Mesodermal cell (in vitro differentiated cells): Measurements from ENCODE around the gene ITPRIP.

ENCODE experiments used
- H3K27ac ChIP-seq: 2 replicates; pipeline ENCODE4 v1.7.0; 2013; ENCODE audit warnings: mild to moderate bottlenecking, low read depth, low read length, moderate library complexity; ENCODE audit not compliant: severe bottlenecking
- H3K36me3 ChIP-seq: 2 replicates; pipeline ENCODE4 v1.7.1; 2013; ENCODE audit warnings: mild to moderate bottlenecking, low read length, moderate library complexity; ENCODE audit not compliant: control insufficient read depth, insufficient read depth
- H3K4me1 ChIP-seq: one replicate; pipeline ENCODE4 v1.7.1; 2013; ENCODE audit warnings: mild to moderate bottlenecking, low read length; ENCODE audit not compliant: insufficient read depth, control insufficient read depth, poor library complexity, severe bottlenecking
- H3K4me3 ChIP-seq: 2 replicates; pipeline ENCODE4 v1.7.0; 2013; ENCODE audit warnings: low read length, control low read depth, mild to moderate bottlenecking; ENCODE audit not compliant: insufficient read depth, poor library complexity, severe bottlenecking; ENCODE audit errors: extremely low read depth
- H3K9me3 ChIP-seq: 2 replicates; pipeline ENCODE4 v1.7.1; 2013; ENCODE audit warnings: mild to moderate bottlenecking, low read length, moderate library complexity; ENCODE audit not compliant: control insufficient read depth
- WGBS, 2 experiments: methylation state at CpG; one replicate each; pipeline ENCODE4 v1.1.5; 2013; ENCODE audit warnings: missing lambda C conversion rate in 2 of 2; ENCODE audit not compliant: insufficient coverage in 2 of 2; 5-methylcytosine and 5-hydroxymethylcytosine counted together

Gene ITPRIP

GRCh38 chr10:104342941-104343411, 4.7 kb upstream of the ITPRIP start:
- Histone ChIP-seq H3K4me1 (peaks cover 7% of the 10 kb centered on the region), H3K27ac (no peak overlapping the region), H3K4me3 (no peak overlapping the region), H3K9me3 (no peaks in the 10 kb centered on the region), H3K36me3 (no peaks in the 10 kb centered on the region)
- WGBS, 2 experiments: 58 to 80% methylated on average over 1 to 2 of the region's 3 CpGs

DNA sequence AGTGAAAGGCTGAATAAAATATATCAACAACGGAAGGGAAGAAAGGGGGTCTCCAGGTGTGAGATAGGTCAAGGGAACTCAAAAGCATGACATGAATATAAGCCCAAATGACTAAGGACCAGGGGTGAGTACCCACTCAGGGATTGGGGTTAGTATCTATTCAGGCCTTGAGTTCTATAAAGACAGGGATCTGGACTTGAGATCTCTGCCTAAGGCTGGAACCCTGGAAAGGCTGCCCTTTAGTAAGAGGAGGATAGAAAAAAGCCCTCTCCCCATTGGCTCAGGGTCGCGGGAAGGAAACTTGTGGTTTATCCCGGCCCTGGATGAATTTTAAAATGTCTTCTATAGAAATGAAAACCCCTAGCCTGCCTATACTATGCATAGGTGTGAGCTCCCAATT, 2.4 kb upstream of the ITPRIP start:
- Histone ChIP-seq H3K4me3 (no peak overlapping the region), H3K4me1 (peaks cover 11% of the 10 kb centered on the region), H3K36me3 (peaks cover 3% of the 10 kb centered on the region), H3K9me3 (no peaks in the 10 kb centered on the region), H3K27ac (no peak overlapping the region)
- 83 to 100% methylated on average over 1 to 4 of the region's 4 CpGs for WGBS, 2 experiments

- H3K4me1 ChIP-seq: peaks cover 15% of the 10 kb centered on the region
- H3K4me3 ChIP-seq: no peak overlapping the region
- 71 to 83% methylated on average over 3 of the region's 4 CpGs for WGBS, 2 experiments
- H3K9me3 ChIP-seq: no peaks in the 10 kb centered on the region
- H3K27ac ChIP-seq: no peak overlapping the region
- H3K36me3 ChIP-seq: peaks cover 8% of the 10 kb centered on the region
Measured at GRCh38 chr10:104340111-104340526, 1.9 kb upstream of the ITPRIP start.

DNA sequence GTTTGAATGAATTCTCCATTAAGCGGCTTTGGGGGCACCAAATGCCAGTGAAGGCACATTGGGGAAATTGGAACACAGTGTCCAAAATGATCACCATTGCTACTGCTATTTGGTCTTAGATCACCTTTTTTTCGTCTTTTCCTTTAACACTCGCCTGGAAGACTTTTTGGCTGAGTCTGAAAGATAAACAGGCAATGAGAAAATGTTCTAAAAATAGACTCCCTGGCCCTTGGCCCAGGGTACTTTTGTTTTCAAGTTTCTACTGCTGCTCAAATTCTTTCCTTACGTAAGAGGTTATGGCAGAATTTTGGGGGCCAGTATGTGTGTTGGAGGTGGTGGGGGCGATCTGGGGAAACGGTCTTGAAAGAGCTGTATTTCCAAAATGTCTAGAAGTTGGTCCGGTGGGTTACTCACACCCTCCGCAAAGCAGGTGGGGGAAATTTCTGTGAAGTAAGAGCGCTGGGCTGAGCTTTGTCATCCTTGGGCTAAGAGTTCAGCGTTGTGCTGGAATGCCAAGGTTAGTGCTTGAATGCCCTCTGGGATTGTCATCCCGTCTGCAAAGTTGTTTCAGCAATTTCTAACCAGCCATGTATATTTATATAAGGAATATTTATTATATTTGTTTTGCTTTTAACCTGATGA, 1.3 kb upstream of the ITPRIP start:
- Histone ChIP-seq H3K4me3 (peak overlapping the region; percentile 83), H3K9me3 (no peaks in the 10 kb centered on the region), H3K27ac (peak overlapping the region; percentile 94), H3K36me3 (peaks cover 11% of the 10 kb centered on the region), H3K4me1 (peaks cover 20% of the 10 kb centered on the region)
- 81 to 90% methylated on average over 3 to 7 of the region's 11 CpGs for WGBS, 2 experiments

- H3K4me1 ChIP-seq: peaks cover 39% of the 10 kb centered on the region
- peak overlapping the region; percentile 94 for H3K27ac ChIP-seq
- 1 to 2% methylated on average over 8 of the region's 23 CpGs for WGBS, 2 experiments
- H3K4me3 ChIP-seq: peak overlapping the region; percentile 83
- no peaks in the 10 kb centered on the region for H3K9me3 ChIP-seq
- H3K36me3 ChIP-seq: peaks cover 11% of the 10 kb centered on the region
Measured at GRCh38 chr10:104337521-104337984, 712 bp downstream of the ITPRIP start.

GRCh38 chr10:104336821-104337467, 1.3 kb downstream of the ITPRIP start:
- 2 to 5% methylated on average over 8 to 9 of the region's 12 CpGs for WGBS, 2 experiments

GRCh38 chr10:104334965-104335650, 3.2 kb downstream of the ITPRIP start:
- WGBS, 2 experiments: 95 to 97% methylated on average over 12 of the region's 13 CpGs
- peaks cover 11% of the 10 kb centered on the region for H3K36me3 ChIP-seq
- H3K9me3 ChIP-seq: no peaks in the 10 kb centered on the region
- H3K4me1 ChIP-seq: peaks cover 61% of the 10 kb centered on the region
- no peak overlapping the region for H3K4me3 ChIP-seq
- no peak overlapping the region for H3K27ac ChIP-seq

More at GRCh38 chr10:104336821-104337467, 1.3 kb downstream of the ITPRIP start:
- H3K4me3 ChIP-seq: peak overlapping the region; percentile 83
- H3K9me3 ChIP-seq: no peaks in the 10 kb centered on the region
- no peak overlapping the region for H3K27ac ChIP-seq
- peaks cover 45% of the 10 kb centered on the region for H3K4me1 ChIP-seq
- peaks cover 11% of the 10 kb centered on the region for H3K36me3 ChIP-seq

DNA sequence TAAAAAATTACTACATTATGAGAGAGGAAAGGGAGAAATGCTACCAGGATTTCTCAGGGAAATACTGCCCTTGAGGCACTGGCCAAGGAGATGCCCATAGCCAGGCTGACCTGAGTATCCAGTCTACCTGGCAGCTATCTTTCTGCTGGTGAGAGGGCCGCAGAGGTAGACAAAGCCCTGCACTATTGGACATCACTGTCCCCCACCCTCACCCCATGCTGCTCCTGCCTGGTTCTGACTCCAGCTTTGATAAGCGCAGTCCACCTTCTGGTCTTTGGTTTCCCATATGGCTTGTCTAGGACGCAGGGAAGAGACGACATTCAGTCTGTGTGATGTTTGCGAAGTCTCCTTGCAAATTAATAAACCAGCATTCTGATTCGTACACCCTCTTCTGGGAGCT, 3.7 kb downstream of the ITPRIP start:
- Histone ChIP-seq H3K9me3 (no peaks in the 10 kb centered on the region), H3K4me3 (no peak overlapping the region), H3K27ac (no peak overlapping the region), H3K4me1 (peaks cover 60% of the 10 kb centered on the region), H3K36me3 (peaks cover 11% of the 10 kb centered on the region)
- 94 to 100% methylated on average over 5 of the region's 6 CpGs for WGBS, 2 experiments

- peaks cover 67% of the 10 kb centered on the region for H3K4me1 ChIP-seq
Measured at GRCh38 chr10:104333728-104334373, 4.4 kb downstream of the ITPRIP start.

DNA sequence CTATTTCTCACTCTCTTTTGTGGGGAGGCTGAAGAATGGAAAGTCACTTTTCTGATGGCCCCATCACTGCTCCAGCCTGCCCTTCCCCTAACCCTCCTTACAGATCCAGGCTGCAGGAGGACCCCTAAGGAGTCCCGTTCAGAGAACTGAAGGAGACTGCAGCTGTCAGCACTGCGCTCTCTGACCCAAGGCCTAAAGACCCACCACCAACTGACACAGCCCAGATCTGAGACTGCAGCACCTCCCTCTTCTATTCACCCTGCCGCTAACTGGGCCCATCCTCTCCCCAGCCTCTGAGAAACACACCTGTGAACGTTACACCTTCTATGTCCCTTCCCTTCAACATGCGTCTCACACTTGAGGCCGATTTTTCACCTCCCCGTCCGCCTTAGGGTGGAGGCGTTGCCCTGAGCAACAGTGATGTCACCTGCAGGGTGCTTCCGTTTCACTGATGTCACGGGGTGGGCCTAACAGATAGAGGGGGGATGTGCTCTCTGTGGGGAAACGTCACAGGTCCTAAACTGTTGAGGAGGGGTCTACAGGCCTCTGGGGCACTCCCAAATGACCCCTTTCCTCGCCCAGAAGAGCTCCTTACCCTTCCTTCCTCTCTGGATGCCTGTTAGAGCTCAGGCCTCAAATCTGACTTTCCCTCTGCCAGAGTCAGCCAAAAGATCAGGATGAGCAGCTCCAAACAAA, 5.1 kb downstream of the ITPRIP start:
- Histone ChIP-seq H3K4me3 (no peak overlapping the region), H3K9me3 (no peaks in the 10 kb centered on the region), H3K27ac (peak overlapping the region; percentile 69), H3K4me1 (peaks cover 73% of the 10 kb centered on the region), H3K36me3 (peaks cover 11% of the 10 kb centered on the region)
- 47 to 61% methylated on average over 6 to 10 of the region's 13 CpGs for WGBS, 2 experiments

More at GRCh38 chr10:104333728-104334373, 4.4 kb downstream of the ITPRIP start:
- WGBS, 2 experiments: 84 to 87% methylated on average over 14 to 15 of the region's 15 CpGs
- H3K36me3 ChIP-seq: peaks cover 11% of the 10 kb centered on the region
- H3K4me3 ChIP-seq: no peak overlapping the region
- no peak overlapping the region for H3K27ac ChIP-seq
- H3K9me3 ChIP-seq: no peaks in the 10 kb centered on the region
